ENCODE results near the gene ALG12. TPM values are rescaled to one million over a fixed set of nuclear protein-coding genes. Genes with fewer than 3 reads are reported as not detected.

The ALG12 gene
- 10 to 100 TPM; 22.7 to 28.2 (median 27.0) TPM for polyA plus RNA-seq (ENCODE audit: insufficient read length in 3 of 3)

- DNase-seq (ENCODE audit: low read depth in 3 of 3, low spot score in 2 of 3), result peak; percentile 87 to 93 (median 92)
Measured at GRCh38 chr22:49917974-49918910, at the start of gene ALG12, which contains the start of gene CRELD2. Gene ALG12 (minus strand): TSS chr22:49918438. CDS start chr22:49913765, 4,673 bp downstream. Gene CRELD2 (plus strand): TSS chr22:49918634. CDS start chr22:49918770, 136 bp downstream.

GRCh38 chr22:49967706-49968208 is 49.5 kb upstream of the ALG12 start:
- no peak for DNase-seq (ENCODE audit: low read depth in 3 of 3, low spot score in 2 of 3)

GRCh38 chr22:49966774-49967705 is 48.8 kb upstream of the ALG12 start:
- DNase-seq (ENCODE audit: low read depth in 3 of 3, low spot score in 2 of 3), result no peak

GRCh38 chr22:49966041-49966773 is 48.0 kb upstream of the ALG12 start:
- DNase-seq (ENCODE audit: low read depth in 3 of 3, low spot score in 2 of 3), result no peak

GRCh38 chr22:49965091-49966040 is 47.1 kb upstream of the ALG12 start:
- DNase-seq (ENCODE audit: low read depth in 3 of 3, low spot score in 2 of 3), result no peak

- no peak for DNase-seq (ENCODE audit: low read depth in 3 of 3, low spot score in 2 of 3)
Measured at GRCh38 chr22:49964136-49965090, 46.2 kb upstream of the ALG12 start.

- no peak for DNase-seq (ENCODE audit: low read depth in 3 of 3, low spot score in 2 of 3)
Measured at GRCh38 chr22:49963647-49964026, 45.4 kb upstream of the ALG12 start.

GRCh38 chr22:49962751-49963646 is 44.8 kb upstream of the ALG12 start:
- no peak for DNase-seq (ENCODE audit: low read depth in 3 of 3, low spot score in 2 of 3)

- peak in 2 of 3 donors; percentile 75 to 82 for DNase-seq (ENCODE audit: low read depth in 3 of 3, low spot score in 2 of 3)
Measured at GRCh38 chr22:49962012-49962750, 43.9 kb upstream of the ALG12 start.

- DNase-seq (ENCODE audit: low read depth in 3 of 3, low spot score in 2 of 3), result no peak
Measured at GRCh38 chr22:49961601-49962011, 43.4 kb upstream of the ALG12 start.

- no peak for DNase-seq (ENCODE audit: low read depth in 3 of 3, low spot score in 2 of 3)
Measured at GRCh38 chr22:49961005-49961600, 42.9 kb upstream of the ALG12 start.

GRCh38 chr22:49960159-49961004 is 42.1 kb upstream of the ALG12 start, which contains the start of gene PIM3:
Gene PIM3 (plus strand): TSS chr22:49960772. CDS start chr22:49960948, 176 bp downstream.
- peak; percentile 76 to 91 (median 88) for DNase-seq (ENCODE audit: low read depth in 3 of 3, low spot score in 2 of 3)

GRCh38 chr22:49959782-49960158 is 41.5 kb upstream of the ALG12 start:
- no peak for DNase-seq (ENCODE audit: low read depth in 3 of 3, low spot score in 2 of 3)

GRCh38 chr22:49958931-49959781 is 40.9 kb upstream of the ALG12 start:
- DNase-seq (ENCODE audit: low read depth in 3 of 3, low spot score in 2 of 3), result no peak

Data from right renal cortex interstitium (tissue), 3 donors.